Panc1 (cell line): ENCODE data around the gene MYO7B.

Experiments used
- CTCF ChIP-seq: fragments of 450-650 bp; IDR thresholded peaks from 2 replicates; pipeline ENCODE4 v1.5.1; 2017; ENCODE audit warnings: mild to moderate bottlenecking
- TCF7L2 ChIP-seq: IDR thresholded peaks from 2 replicates; pipeline ENCODE4 v1.6.1; 2011; ENCODE audit warnings: mild to moderate bottlenecking, low read depth, low read length, inconsistent platforms
- TF ChIP-seq, protein P1 (sequence below), 2 experiments: IDR thresholded peaks; 2 replicates each; pipeline ENCODE4 v1.6.1; 2011 to 2012; ENCODE audit warnings: low read depth in 2 of 2, control low read depth in 1 of 2, low read length in 1 of 2, mild to moderate bottlenecking in 1 of 2, moderate library complexity in 1 of 2; ENCODE audit not compliant: insufficient read depth in 1 of 2

DNA sequence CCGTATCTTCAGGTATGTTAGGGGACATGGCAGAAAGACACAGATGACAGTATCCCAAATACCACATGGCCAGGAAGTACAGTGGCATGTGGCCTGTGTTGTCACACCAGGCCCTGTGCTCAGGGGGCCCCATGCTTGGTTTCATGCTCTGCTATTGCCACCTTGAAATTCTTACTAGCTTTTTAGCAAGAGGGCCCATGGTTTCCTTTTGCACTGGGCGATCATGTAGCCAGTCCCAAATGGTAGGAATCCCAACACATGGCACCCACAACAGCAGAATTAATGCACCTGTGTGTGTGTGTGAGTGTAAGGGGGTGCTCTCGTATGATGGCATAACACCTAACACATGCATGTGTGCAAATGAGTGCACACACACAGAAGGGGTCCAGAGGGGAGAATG lies 39.2 kb downstream of the MYO7B start:
- TF ChIP-seq TCF7L2: no peak
- TF ChIP-seq, protein P1, sequence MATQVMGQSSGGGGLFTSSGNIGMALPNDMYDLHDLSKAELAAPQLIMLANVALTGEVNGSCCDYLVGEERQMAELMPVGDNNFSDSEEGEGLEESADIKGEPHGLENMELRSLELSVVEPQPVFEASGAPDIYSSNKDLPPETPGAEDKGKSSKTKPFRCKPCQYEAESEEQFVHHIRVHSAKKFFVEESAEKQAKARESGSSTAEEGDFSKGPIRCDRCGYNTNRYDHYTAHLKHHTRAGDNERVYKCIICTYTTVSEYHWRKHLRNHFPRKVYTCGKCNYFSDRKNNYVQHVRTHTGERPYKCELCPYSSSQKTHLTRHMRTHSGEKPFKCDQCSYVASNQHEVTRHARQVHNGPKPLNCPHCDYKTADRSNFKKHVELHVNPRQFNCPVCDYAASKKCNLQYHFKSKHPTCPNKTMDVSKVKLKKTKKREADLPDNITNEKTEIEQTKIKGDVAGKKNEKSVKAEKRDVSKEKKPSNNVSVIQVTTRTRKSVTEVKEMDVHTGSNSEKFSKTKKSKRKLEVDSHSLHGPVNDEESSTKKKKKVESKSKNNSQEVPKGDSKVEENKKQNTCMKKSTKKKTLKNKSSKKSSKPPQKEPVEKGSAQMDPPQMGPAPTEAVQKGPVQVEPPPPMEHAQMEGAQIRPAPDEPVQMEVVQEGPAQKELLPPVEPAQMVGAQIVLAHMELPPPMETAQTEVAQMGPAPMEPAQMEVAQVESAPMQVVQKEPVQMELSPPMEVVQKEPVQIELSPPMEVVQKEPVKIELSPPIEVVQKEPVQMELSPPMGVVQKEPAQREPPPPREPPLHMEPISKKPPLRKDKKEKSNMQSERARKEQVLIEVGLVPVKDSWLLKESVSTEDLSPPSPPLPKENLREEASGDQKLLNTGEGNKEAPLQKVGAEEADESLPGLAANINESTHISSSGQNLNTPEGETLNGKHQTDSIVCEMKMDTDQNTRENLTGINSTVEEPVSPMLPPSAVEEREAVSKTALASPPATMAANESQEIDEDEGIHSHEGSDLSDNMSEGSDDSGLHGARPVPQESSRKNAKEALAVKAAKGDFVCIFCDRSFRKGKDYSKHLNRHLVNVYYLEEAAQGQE (IDR thresholded peaks at IDR 0.05; ENCODE audit: insufficient read depth in 1 of 2, low read depth in 2 of 2, low read length in 1 of 2): no peak
- no peak for TF ChIP-seq CTCF
